Loucy (cell line): ENCODE measurements around the gene TBCD.

Experiments used
- EZH2phosphoT487 ChIP-seq: fragments of 200-600 bp; IDR thresholded peaks from 2 replicates; pipeline ENCODE4 v1.6.1; 2018; ENCODE audit warnings: antibody characterized with exemption, mild to moderate bottlenecking, moderate library complexity, borderline replicate concordance
- TF ChIP-seq, protein P1 (sequence below): fragments of 200-600 bp; sonication (generic); conservative IDR thresholded peaks from 2 replicates; pipeline ENCODE4 v1.5.1; 2014; ENCODE audit warnings: mild to moderate bottlenecking, antibody characterized with exemption, low read length

- TF ChIP-seq, protein P1, sequence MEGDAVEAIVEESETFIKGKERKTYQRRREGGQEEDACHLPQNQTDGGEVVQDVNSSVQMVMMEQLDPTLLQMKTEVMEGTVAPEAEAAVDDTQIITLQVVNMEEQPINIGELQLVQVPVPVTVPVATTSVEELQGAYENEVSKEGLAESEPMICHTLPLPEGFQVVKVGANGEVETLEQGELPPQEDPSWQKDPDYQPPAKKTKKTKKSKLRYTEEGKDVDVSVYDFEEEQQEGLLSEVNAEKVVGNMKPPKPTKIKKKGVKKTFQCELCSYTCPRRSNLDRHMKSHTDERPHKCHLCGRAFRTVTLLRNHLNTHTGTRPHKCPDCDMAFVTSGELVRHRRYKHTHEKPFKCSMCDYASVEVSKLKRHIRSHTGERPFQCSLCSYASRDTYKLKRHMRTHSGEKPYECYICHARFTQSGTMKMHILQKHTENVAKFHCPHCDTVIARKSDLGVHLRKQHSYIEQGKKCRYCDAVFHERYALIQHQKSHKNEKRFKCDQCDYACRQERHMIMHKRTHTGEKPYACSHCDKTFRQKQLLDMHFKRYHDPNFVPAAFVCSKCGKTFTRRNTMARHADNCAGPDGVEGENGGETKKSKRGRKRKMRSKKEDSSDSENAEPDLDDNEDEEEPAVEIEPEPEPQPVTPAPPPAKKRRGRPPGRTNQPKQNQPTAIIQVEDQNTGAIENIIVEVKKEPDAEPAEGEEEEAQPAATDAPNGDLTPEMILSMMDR = no peak
- TF ChIP-seq EZH2phosphoT487 = no peak
Observed at GRCh38 chr17:82831818-82832200, 79.9 kb downstream of the TBCD start.
